GM18508 (cell line): ENCODE data around the gene COL4A1.

Experiments
- ATAC-seq: cut with Tn5 transposase; IDR thresholded peaks from one replicate; pipeline ENCODE4 v1.9.1; 2021; ENCODE audit warnings: moderate number of reproducible peaks; ENCODE audit not compliant: insufficient read depth, unreplicated experiment

COL4A1 gene

GRCh38 chr13:110280985-110281688 is 25.8 kb downstream of the COL4A1 start:
- no peak for ATAC-seq

- ATAC-seq: no peak
These were observed 26.6 kb downstream of the COL4A1 start for GRCh38 chr13:110280231-110280813.

- ATAC-seq: no peak
These were observed 27.3 kb downstream of the COL4A1 start for GRCh38 chr13:110279684-110280083.

GRCh38 chr13:110278859-110279258 is 28.1 kb downstream of the COL4A1 start:
- ATAC-seq: no peak

- no peak for ATAC-seq
These were observed 29.5 kb downstream of the COL4A1 start for GRCh38 chr13:110277357-110277975.

GRCh38 chr13:110276553-110276950 is 30.4 kb downstream of the COL4A1 start:
- ATAC-seq: no peak

GRCh38 chr13:110275931-110276552 is 30.9 kb downstream of the COL4A1 start:
- no peak for ATAC-seq

- ATAC-seq: no peak
These were observed 32.3 kb downstream of the COL4A1 start for GRCh38 chr13:110274687-110275086.

GRCh38 chr13:110273254-110273653 is 33.7 kb downstream of the COL4A1 start:
- ATAC-seq: no peak

GRCh38 chr13:110272651-110273050 is 34.3 kb downstream of the COL4A1 start:
- no peak for ATAC-seq

- no peak for ATAC-seq
These were observed 34.7 kb downstream of the COL4A1 start for GRCh38 chr13:110272227-110272626.

GRCh38 chr13:110271313-110271712 is 35.6 kb downstream of the COL4A1 start:
- no peak for ATAC-seq

- ATAC-seq: no peak
These were observed 36.5 kb downstream of the COL4A1 start for GRCh38 chr13:110270507-110270906.

- ATAC-seq: no peak
These were observed 37.3 kb downstream of the COL4A1 start for GRCh38 chr13:110269509-110270185.

- no peak for ATAC-seq
These were observed 38.3 kb downstream of the COL4A1 start for GRCh38 chr13:110268576-110269185.

GRCh38 chr13:110268061-110268460 is 38.9 kb downstream of the COL4A1 start:
- no peak for ATAC-seq

- no peak for ATAC-seq
These were observed 40.0 kb downstream of the COL4A1 start for GRCh38 chr13:110266983-110267382.

- ATAC-seq: no peak
These were observed 40.5 kb downstream of the COL4A1 start for GRCh38 chr13:110266431-110266809.

- ATAC-seq: no peak
These were observed 41.1 kb downstream of the COL4A1 start for GRCh38 chr13:110265682-110266430.

- no peak for ATAC-seq
These were observed 41.6 kb downstream of the COL4A1 start for GRCh38 chr13:110265341-110265681.
